Type B pancreatic cell (in vitro differentiated cells): Measurements from ENCODE around the gene SLC25A28. TPM values are rescaled to one million over a fixed set of nuclear protein-coding genes. Genes with fewer than 3 reads are reported as not detected.

Experiments
- DNase-seq: peaks from one replicate; pipeline ENCODE4 v3.0.0; 2021; ENCODE audit warnings: mixed read lengths; ENCODE audit not compliant: unreplicated experiment; ENCODE audit errors: extremely low spot score
- H3K27ac Mint-ChIP-seq: 2 replicates; pipeline ENCODE4 v1.8.0; 2021; ENCODE audit warnings: mild to moderate bottlenecking, mixed read lengths
- H3K27me3 Mint-ChIP-seq: 2 replicates; pipeline ENCODE4 v1.8.0; 2021; ENCODE audit warnings: mixed read lengths
- H3K36me3 Mint-ChIP-seq: 2 replicates; pipeline ENCODE4 v1.8.0; 2021; ENCODE audit warnings: mixed read lengths
- H3K4me1 Mint-ChIP-seq: one replicate; pipeline ENCODE4 v1.8.0; 2021; ENCODE audit warnings: mixed read lengths; ENCODE audit not compliant: unreplicated experiment
- H3K4me3 Mint-ChIP-seq: 2 replicates; pipeline ENCODE4 v1.8.0; 2021; ENCODE audit warnings: mild to moderate bottlenecking, mixed read lengths
- H3K9me3 Mint-ChIP-seq: 2 replicates; pipeline ENCODE4 v1.8.0; 2021; ENCODE audit warnings: mixed read lengths
- CTCF ChIP-seq: fragments of 200-600 bp; sonication (generic); conservative IDR thresholded peaks from 2 replicates; pipeline ENCODE4 v1.5.0; 2021; ENCODE audit warnings: antibody characterized with exemption, mild to moderate bottlenecking
- total RNA-seq: library from RNA; stranded (reverse); gene quantifications from 2 replicates; pipeline ENCODE4 v1.2.1, GENCODE V29; 2021; ENCODE audit warnings: low replicate concordance

SLC25A28 gene
- total RNA-seq, 1 donor from 2014 or later: 33.9 TPM

GRCh38 chr10:99620711-99621453, 643 bp upstream of the SLC25A28 start:
- no peak for TF ChIP-seq CTCF
- peak overlapping the region; percentile 91 for H3K4me3 Mint-ChIP-seq
- H3K36me3 Mint-ChIP-seq: no peaks in the 10 kb centered on the region
- no peaks in the 10 kb centered on the region for H3K9me3 Mint-ChIP-seq
- H3K4me1 Mint-ChIP-seq: peaks cover 33% of the 10 kb centered on the region
- H3K27ac Mint-ChIP-seq: peak overlapping the region; percentile 97
- no peaks in the 10 kb centered on the region for H3K27me3 Mint-ChIP-seq
- DNase-seq: peak; percentile 91

GRCh38 chr10:99619090-99619800, 994 bp downstream of the SLC25A28 start:
- no peaks in the 10 kb centered on the region for H3K27me3 Mint-ChIP-seq
- peak overlapping the region; percentile 76 for H3K27ac Mint-ChIP-seq
- no peaks in the 10 kb centered on the region for H3K9me3 Mint-ChIP-seq
- TF ChIP-seq CTCF: no peak
- peak overlapping the region; percentile 88 for H3K4me3 Mint-ChIP-seq
- DNase-seq: no peak
- H3K4me1 Mint-ChIP-seq: peaks cover 33% of the 10 kb centered on the region
- H3K36me3 Mint-ChIP-seq: no peaks in the 10 kb centered on the region

- Mint-ChIP-seq H3K27me3 (no peaks in the 10 kb centered on the region), H3K4me3 (peak overlapping the region; percentile 88)
Observed at GRCh38 chr10:99617696-99618095, 2.5 kb downstream of the SLC25A28 start.

GRCh38 chr10:99615426-99615825, 4.8 kb downstream of the SLC25A28 start:
- H3K36me3 Mint-ChIP-seq: no peaks in the 10 kb centered on the region
- TF ChIP-seq CTCF: no peak
- DNase-seq: no peak
- H3K4me3 Mint-ChIP-seq: no peak overlapping the region
- H3K9me3 Mint-ChIP-seq: no peaks in the 10 kb centered on the region
- peaks cover 29% of the 10 kb centered on the region for H3K4me1 Mint-ChIP-seq
- no peaks in the 10 kb centered on the region for H3K27me3 Mint-ChIP-seq
- no peak overlapping the region for H3K27ac Mint-ChIP-seq

More at GRCh38 chr10:99617696-99618095, 2.5 kb downstream of the SLC25A28 start:
- DNase-seq: no peak
- Mint-ChIP-seq H3K4me1 (peaks cover 33% of the 10 kb centered on the region), H3K9me3 (no peaks in the 10 kb centered on the region), H3K27ac (peak overlapping the region; percentile 7), H3K36me3 (no peaks in the 10 kb centered on the region)
- no peak for TF ChIP-seq CTCF

GRCh38 chr10:99612167-99612831, 7.9 kb downstream of the SLC25A28 start:
- Mint-ChIP-seq H3K4me3 (no peak overlapping the region), H3K36me3 (no peaks in the 10 kb centered on the region), H3K4me1 (peaks cover 12% of the 10 kb centered on the region), H3K27me3 (no peaks in the 10 kb centered on the region), H3K27ac (no peak overlapping the region), H3K9me3 (no peaks in the 10 kb centered on the region)
- peak; percentile 91 for TF ChIP-seq CTCF
- DNase-seq: no peak
